Measurements from ENCODE around the gene CCBE1. TPM values are rescaled to one million over a fixed set of nuclear protein-coding genes. Genes with fewer than 3 reads are reported as not detected.

The CCBE1 gene
- total RNA-seq, 4 donors from 2014 or later = 1.3 to 30.2 (median 8.0) TPM

GRCh38 chr18:59685501-59685900 is 11.7 kb downstream of the CCBE1 start:
- DNase-seq (ENCODE audit: low spot score) = no peak
- ATAC-seq (ENCODE audit: low FRiP score) = peak; percentile 81

GRCh38 chr18:59684777-59685176 is 12.4 kb downstream of the CCBE1 start:
- TF ChIP-seq CTCF (IDR thresholded peaks at IDR 0.05) = no peak

More at GRCh38 chr18:59685501-59685900, 11.7 kb downstream of the CCBE1 start:
- no peak for TF ChIP-seq CTCF (IDR thresholded peaks at IDR 0.05)

GRCh38 chr18:59681521-59682004 is 15.7 kb downstream of the CCBE1 start:
- ATAC-seq (ENCODE audit: low FRiP score) (no peak), DNase-seq (ENCODE audit: low spot score) (no peak)
- no peak for TF ChIP-seq CTCF (IDR thresholded peaks at IDR 0.05)

More at GRCh38 chr18:59684777-59685176, 12.4 kb downstream of the CCBE1 start:
- no peak for ATAC-seq (ENCODE audit: low FRiP score)
- DNase-seq (ENCODE audit: low spot score) = no peak

- TF ChIP-seq CTCF (IDR thresholded peaks at IDR 0.05) = no peak
- ATAC-seq (ENCODE audit: low FRiP score) (no peak), DNase-seq (ENCODE audit: low spot score) (no peak)
Measured at GRCh38 chr18:59681051-59681450, 16.2 kb downstream of the CCBE1 start.

- no peak for TF ChIP-seq CTCF (IDR thresholded peaks at IDR 0.05)
- DNase-seq (ENCODE audit: low spot score) = no peak
- ATAC-seq (ENCODE audit: low FRiP score) = no peak
Measured at GRCh38 chr18:59675346-59675745, 21.9 kb downstream of the CCBE1 start.

- DNase-seq (ENCODE audit: low spot score) (no peak), ATAC-seq (ENCODE audit: low FRiP score) (no peak)
- no peak for TF ChIP-seq CTCF (IDR thresholded peaks at IDR 0.05)
Measured at GRCh38 chr18:59674903-59675270, 22.3 kb downstream of the CCBE1 start.

- no peak for DNase-seq (ENCODE audit: low spot score)
- ATAC-seq (ENCODE audit: low FRiP score) = no peak
- no peak for TF ChIP-seq CTCF (IDR thresholded peaks at IDR 0.05)
Measured at GRCh38 chr18:59674186-59674902, 22.9 kb downstream of the CCBE1 start.

Measured in omental fat pad (tissue), 4 donors.